IMR-90 (cell line): ENCODE results near the gene ZNF581.

Experiments used
- MXI1 ChIP-seq: IDR thresholded peaks from 2 replicates; pipeline ENCODE4 v1.6.1; 2012; ENCODE audit warnings: low read depth, mild to moderate bottlenecking, low read length, moderate library complexity, borderline replicate concordance
- NFE2L2 ChIP-seq: fragments of 150-350 bp; IDR thresholded peaks from 2 replicates; pipeline ENCODE4 v1.6.1; 2016; ENCODE audit warnings: low read depth, mild to moderate bottlenecking, low read length
- TF ChIP-seq, protein P1 (sequence below): conservative IDR thresholded peaks from 2 replicates; pipeline ENCODE4 v1.5.1; 2012; ENCODE audit warnings: mild to moderate bottlenecking, low read depth, low read length, improper control_type of control experiment

DNA sequence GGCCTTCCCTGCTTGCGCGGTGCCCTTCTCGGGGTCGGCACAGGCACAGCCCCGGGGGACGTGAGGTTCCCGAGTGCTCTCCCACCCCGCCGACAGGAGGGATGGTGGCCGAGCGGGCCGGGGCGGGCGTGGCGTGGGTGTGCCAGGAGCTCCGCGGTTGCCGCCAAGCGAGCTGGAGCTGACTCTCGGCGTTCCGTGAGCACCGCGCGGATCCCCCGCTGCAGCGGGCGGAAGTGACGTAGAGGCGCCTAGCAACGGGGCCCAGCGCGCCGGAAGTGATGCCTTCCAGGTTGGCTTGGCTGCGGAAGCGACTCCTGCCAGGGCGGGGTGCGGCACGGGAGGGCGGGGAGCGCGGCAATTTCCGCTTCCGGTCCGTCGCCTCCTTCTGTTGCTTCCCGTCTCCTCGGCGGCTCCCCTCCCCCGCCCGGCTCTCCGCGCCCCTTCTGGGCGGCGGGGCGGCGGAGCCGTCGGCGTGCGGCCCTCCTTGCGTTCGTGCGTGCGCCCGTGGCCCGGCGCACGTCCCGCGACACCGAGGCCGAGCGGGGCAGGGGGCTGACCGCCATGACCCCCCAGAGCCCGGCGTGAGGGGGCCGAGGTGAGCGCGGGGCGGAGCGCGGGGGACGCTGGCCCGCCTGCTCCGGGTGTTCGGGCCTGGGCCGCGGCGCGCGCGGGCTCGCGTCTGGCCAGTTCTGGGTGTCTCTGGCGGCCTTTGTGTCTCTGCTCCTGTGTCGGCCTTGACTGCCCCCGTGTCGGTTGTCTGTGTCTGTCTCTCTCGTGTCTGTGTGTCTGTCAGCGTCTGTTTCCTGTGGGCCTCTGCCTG, 31.6 kb downstream of the ZNF581 start, which contains the start of gene EPN1:
- TF ChIP-seq, protein P1, sequence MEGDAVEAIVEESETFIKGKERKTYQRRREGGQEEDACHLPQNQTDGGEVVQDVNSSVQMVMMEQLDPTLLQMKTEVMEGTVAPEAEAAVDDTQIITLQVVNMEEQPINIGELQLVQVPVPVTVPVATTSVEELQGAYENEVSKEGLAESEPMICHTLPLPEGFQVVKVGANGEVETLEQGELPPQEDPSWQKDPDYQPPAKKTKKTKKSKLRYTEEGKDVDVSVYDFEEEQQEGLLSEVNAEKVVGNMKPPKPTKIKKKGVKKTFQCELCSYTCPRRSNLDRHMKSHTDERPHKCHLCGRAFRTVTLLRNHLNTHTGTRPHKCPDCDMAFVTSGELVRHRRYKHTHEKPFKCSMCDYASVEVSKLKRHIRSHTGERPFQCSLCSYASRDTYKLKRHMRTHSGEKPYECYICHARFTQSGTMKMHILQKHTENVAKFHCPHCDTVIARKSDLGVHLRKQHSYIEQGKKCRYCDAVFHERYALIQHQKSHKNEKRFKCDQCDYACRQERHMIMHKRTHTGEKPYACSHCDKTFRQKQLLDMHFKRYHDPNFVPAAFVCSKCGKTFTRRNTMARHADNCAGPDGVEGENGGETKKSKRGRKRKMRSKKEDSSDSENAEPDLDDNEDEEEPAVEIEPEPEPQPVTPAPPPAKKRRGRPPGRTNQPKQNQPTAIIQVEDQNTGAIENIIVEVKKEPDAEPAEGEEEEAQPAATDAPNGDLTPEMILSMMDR: no peak
- TF ChIP-seq NFE2L2: 0 out of 2 replicates have a peak, but pooled peaks have one; percentile 2
- TF ChIP-seq MXI1: peak; percentile 70
